SW 1271 (cell line): ENCODE results near the gene CCSER1.
"Not testable (repeated sequence)": the region's sequence is repeated elsewhere in the genome, so short reads cannot be mapped to it uniquely, and the experiment has no call there.

Source experiments
- DNase-seq, 2 experiments: peaks; one replicate each; lab custom pipeline; 2025; lab: John Stamatoyannopoulos, UW

CCSER1 gene

DNA sequence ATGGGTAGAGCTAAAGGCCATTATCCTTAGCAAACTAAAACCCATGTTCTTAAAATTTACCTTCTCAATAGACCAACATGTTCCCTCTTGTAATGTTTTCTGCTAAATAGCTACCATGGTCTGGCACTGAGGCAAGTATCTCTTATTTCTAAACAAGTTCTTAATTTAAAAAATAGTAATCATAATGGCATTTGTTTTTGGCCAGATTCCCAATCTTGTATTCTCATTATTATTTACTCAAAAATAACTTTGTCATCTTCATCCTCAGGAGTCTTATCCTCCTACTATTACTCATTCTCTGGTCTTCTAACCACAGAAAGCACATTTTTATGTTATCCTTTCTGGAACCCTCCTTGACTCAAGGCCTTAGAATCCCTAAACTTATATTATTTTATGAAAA is 931.2 kb downstream of the CCSER1 start:
- DNase-seq: no peak

DNA sequence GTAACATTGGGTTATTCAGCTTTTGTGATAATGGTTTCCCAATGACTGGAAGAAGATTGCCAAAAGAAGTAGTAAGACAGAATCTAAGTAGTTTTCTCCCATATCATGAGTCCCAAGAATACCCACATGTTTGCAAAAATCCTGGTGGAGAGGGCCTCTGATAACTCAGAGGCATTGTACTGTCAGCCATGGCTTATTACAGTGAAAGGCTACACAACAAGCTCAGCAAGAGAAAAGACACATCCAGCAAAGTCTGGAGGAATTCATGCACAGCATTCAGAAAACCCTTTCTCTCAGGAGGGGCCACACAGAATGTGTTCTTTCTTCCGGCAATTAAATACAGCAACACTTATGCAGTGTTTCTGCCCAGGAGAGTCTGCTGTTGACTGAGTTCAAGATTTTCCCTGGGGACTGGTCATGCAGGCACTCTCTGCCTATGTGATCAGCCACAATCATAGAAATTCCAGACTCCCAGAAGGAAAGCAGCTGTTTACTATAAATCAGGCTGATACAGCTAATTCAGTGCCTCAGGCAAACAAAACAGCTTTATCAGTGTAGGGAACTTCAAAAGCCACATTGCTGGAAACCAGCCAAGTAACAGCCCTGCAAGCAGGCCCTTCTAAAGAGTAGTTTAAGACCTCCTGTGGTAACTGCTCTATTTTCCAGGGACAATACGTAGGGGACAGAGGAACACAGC is 937.1 kb downstream of the CCSER1 start:
- DNase-seq: no peak

DNA sequence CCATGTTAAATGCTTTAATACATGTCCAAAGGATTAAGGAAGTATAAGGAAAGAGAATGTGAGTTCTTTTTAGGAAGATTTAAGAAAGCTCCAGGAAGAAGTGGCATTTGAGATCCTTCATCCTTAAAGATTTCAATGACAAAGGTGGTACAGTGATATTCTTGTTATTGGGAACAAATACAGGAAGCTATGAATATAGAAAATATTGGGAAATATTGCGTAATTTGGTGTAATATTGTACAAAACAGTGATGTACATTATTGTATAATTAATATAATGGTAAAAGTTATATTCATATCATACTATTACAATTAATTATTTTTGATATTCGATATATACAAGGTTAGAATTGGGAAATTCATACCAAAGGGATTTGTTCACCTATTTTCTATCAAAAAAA is 937.9 kb downstream of the CCSER1 start:
- no peak for DNase-seq

DNA sequence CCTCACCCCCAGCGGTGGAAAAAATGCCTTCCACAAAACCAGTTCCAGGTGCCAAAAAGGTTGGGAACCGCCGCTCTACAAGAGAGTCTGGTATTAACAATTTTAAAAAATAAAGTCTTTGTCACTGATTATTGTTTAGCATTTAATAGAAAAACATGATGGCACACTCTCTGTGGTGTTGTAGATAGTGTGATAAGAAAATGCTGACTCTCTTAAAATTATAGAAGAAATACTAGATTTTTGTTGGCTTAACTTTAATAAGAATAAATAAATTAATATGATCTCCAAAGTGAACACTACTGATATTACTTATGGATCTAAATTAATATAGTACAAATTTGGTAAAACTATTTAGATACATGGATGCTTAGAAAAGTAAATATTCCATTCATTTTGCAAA is 943.5 kb downstream of the CCSER1 start:
- DNase-seq: no peak

DNA sequence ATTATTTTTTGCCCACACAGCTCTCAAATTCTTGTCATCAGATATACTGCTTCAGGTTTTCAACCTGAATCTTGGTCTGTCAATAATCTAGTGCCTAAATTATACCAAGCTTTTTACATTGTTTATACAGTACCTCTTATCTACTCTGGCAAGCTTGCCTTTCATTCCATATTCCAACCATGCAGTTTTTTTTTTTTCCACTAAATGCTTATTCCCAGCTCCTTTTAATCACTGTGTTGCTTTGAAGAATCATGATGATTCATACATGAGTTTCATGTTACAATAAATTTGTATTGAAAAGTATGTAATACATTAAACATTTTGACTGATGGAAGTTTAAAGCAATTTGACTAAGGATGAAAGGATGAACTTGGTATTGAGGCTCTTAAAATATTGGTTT is 949.0 kb downstream of the CCSER1 start:
- DNase-seq: no peak

DNA sequence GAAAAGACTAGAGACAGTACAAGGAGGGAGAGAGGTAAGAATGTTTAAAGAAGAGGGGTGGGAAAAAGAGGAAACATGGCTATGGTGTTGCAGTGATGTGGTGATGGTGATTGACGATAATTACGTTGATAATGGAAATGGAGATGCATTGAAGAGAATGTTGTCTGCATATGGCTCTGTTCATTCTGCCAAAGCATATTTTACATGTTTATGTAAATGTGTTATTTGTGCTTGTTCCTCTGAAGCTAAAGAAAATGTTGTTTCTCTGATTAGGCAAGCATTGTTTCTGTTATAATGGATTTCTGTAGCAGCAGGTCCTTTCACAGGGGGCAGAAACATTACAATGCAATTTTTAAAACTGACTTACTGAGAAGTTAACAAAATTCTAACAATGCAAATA is 958.8 kb downstream of the CCSER1 start:
- no peak for DNase-seq

DNA sequence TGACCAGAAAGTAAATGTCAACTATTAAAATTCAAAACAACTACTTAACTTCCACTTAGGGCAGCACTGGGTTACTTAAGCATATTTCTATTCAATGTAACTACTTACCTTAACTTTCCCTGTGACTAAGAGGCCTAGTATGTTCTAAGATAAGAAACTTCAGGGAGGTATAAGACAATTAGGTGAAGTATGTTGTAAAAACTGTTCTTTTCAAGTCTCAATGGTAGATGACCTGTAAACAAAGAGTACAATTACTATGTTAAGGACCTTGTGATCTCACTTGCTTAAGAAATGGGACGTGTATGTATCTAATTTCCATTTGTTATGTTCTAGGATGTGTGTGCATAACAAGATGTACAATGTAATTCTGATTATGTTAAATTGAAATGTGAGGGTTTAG is 960.5 kb downstream of the CCSER1 start:
- DNase-seq: no peak

DNA sequence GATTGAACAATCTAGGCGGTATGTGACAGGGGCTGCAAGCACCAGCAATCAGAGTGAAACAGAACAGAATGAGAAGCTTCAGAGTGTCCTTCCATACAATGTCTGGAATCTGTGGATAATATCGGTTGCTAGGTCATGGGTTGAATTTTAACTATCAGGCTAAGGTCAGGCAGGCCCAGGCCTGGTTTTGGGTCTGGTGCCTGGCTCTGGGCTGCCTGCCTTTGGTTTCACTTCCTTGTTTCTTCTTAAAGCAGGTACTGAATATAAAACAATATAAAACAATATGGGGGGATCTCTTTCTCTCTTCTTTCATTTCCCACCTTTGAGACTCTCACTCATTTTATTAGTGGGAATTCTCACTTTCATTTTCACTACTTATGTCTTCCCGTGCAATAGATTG is 962.0 kb downstream of the CCSER1 start:
- no peak for DNase-seq

DNA sequence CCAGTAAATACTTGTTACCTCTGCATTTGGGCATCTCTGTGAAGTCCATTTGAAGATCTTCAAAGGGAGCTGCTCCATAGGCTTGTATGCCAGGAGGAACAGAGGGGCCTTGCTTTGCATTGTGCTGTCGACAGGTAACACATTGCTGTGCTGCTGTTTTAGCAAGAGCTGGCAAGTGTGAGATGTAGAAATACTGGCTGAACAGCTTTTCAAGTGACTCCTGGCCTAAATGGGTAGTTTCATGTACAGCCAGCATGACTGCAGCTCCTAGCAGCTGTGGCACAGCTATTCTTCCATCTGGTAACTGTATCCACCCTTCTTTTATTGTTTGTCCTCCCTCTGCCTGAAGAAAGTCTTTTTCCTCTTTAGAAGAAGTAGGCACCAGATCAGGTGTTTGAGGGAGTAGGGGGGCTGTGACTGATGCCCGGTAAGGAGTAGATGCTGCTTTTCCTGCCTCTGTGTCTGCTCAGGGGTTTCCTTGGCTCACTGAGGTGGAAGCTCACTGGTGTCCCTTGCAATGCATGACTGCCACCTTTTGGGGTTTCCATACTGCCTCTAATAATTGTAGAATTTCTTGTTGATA is 965.3 kb downstream of the CCSER1 start:
- DNase-seq: no peak

DNA sequence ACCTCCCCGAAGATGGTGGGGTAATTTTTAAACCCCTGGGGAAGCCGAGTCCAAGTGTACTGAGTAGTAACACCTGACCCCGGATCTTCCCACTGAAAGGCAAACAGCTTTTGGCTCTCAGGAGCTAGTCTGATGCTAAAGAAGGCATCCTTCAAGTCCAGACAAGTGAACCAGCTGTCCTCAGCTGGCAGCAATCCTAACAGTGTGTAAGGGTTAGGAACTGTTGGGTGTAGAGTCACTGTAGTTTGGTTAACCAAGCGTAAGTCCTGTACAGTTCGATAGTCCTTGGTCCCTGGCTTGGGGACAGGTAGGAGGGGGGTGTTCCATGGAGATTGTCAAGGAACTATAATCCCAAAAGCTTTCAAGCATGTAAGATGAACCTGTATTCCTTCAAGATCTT is 967.0 kb downstream of the CCSER1 start:
- not testable (repeated sequence) for DNase-seq

DNA sequence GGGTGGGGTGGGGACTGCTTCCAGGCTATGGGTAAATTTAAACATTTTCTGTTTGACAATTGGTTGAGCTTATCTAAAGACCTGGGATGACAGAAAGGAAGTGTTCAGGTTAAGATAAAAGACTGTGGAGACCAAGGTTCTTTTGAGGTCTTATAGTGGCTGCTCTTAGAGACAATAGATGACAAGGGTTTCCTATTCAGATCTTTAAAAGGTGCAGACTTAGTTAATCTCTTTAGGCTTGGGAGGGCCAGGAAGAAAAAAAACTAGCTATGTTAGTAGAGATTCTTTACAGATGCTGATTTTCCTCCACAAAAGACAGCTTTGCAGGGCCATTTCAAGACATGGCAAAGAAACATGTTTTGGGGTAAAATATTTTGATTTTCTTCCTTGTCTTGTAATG is 972.5 kb downstream of the CCSER1 start:
- no peak for DNase-seq

DNA sequence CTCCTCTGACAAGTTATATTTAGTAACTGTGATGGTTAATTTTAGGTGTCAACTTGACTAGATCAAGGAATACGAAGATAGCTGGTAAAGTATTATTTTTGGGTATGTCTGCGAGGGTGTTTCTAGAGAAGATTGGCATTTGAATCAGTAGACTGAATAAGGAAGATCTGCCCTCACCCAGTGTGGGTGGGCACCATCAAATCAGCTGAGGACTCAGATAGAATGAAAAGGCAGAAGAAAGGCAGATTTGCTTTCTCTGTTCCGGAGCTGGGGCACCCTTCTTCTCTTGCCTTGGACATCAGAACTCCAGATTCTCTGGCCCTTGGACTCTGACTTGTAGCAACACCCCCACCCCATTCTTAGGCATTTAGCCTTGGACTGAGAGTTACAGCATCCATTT is 981.6 kb downstream of the CCSER1 start:
- no peak for DNase-seq

DNA sequence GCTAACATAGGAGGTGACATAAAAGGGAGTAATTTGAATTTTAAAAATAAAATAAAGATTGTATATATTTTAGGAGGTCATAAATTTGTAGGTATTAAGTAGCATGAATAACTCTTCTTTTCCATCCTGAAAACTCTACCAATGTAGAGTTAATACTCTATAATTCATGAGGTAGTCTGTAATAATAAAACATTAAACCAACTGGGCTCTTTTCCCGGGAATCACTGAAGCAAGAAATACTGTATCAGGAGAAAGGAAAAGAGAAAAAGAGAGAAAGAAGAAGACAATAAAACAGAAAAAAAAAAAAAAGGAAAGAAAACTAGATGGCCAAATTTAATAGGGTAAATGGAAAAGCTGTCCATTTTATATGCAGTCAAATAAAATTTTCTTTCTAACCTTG is 984.4 kb downstream of the CCSER1 start:
- DNase-seq: no peak

DNA sequence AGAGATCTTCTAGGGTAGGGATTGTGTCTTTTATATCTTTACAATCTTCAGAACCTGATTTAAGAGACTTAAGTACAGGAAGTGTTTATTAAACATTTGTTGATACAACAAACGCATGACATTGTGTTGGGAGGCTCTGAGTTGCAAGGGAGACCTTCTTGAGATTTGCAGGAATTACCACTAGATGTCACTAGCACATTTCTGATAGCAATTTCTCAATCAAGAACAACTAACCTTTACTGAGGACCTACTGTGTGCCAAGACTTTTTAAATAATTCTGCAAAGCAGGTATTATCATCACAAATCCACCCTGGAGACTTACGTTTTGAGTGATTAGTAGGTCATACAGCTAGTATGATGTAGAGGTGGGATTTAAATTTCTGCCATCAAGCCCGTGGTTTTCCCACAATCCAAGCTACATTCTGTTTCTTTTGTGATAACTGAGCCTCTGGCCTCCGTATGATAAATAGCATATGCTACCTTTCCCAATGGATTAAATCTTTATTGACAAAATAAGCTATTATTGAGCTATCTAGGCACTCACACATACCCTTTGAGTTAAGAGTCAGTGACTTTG is 986.0 kb downstream of the CCSER1 start:
- peak in 1 of 2 experiments; percentile 12 for DNase-seq

DNA sequence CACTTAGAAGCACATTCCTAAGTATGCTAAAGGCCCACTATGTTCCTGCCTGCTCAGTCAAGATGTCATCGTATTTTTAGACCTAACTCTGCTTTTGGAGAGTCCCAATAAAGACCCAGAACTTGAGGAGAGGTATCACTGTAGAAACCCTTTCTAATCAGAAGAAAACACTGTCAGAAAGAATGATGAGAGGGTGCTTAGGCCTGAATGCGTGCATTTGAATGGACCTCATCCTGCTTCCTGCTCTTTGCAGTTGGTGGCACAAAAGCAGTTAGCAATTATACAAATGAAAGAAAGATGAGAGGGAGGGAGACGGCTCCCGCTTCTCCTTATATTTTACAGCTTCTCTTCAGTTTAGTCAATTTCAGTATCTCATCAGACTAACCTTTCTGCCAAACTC is 987.2 kb downstream of the CCSER1 start:
- DNase-seq: no peak

DNA sequence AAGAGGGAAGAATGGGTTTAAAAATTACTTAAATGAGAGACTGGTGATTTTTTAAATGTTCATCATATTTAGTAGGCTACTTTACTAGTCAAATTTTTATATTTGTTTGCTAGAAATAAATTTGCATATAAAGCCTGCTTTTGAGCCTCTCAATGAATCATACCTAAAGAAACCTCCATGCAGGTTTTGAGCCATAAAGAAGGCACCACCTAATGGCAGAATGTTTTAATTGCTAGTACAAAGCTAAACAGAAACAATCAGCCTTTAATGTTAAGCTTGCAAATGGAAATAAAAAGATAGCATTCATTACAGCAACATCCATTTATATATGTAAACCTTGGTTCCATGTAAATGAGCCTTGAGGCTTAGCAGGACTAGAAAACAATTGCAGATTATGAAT is 989.7 kb downstream of the CCSER1 start:
- peak in 1 of 2 experiments; percentile 7 for DNase-seq

DNA sequence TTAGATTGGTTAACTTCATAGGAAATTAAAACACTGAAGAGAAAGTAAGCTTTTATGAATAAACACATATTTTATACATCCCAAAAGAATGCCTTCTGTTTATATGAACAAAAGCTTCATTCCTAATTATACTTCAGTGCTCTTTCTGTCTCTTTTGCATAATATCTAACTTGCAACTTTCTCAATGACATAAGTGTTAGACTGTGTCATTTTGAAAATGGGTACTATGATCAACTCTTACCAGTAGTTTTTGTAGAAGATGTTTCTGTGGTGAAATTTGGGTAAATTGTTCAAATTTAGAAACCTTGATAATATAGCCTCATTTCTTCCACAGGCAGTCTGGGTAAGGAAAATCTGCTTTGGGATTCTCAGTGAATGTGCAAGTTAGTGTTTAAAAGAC is 991.4 kb downstream of the CCSER1 start:
- DNase-seq: no peak

DNA sequence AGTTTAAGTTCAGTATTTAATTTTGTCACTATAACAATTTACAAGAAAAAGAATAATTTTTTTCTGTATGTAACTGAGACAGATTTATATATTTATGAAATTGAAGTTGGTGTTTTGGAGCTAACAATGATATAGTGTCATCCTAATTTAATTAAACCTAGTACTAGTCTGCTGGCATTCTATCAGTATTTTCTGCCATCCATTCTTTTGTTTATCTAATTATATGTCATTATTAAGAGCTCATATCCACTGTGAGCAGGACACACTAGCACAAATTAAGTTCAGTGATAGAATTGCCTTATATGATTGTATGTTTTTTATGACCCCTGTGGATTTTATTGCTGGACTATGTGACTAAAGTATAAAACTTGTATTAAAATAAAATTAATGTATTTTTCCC is 996.5 kb downstream of the CCSER1 start:
- DNase-seq: no peak

DNA sequence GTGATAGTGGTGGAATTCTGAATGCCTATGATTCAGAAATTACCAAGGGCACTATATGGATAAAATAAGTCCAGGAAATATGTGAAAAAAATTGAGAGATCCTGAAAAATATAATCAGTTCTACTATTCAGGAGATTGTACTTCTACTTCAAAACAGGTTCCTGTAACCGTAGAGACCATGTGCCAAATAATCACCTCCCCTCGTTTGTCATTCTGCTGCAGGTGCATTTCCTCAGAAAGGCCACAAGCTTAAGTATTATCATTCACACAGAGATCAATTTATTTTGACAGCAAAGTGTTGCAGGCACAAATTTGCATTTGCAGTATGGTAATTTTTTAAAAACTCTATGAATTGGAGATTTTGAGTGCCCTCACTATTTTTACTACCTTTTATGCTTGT is 1000.0 kb downstream of the CCSER1 start:
- DNase-seq: no peak

DNA sequence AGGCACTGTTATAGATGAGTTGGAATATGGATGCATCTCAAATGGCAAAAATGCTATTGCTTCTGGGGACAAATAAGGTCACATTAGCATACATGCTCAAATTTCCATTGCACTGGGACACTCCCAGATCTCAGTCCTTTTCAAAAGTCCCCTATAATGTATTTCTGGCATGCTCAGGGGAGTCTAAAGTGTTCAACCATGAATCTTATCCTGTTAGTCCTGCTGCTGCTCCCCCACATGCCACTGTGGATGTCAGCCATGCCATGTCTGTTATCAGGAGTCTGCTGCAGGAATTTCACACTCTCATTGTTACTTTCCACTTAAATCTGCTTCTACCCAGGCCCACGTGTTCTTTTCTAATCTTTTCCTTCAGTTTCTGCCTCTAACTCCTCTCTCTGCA is 1000.6 kb downstream of the CCSER1 start:
- no peak for DNase-seq

DNA sequence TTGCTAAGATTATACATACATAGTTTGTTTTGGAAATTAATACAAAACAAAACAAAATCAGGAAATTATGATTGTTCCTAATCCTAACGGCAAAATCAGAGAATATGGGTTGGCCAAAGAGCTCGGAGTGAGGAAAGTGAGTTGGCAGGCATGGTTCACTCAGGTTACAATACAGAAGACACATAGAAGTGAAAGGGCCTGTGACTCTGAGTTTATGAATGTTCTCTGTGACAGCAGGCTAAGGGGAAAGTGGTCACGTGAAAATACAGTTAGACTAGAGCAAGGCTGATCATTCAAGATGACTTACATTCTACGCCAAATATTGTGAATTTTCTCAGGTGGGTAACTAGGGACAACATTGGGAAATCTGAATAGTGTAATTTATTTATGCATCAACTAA is 1001.3 kb downstream of the CCSER1 start:
- DNase-seq: no peak

DNA sequence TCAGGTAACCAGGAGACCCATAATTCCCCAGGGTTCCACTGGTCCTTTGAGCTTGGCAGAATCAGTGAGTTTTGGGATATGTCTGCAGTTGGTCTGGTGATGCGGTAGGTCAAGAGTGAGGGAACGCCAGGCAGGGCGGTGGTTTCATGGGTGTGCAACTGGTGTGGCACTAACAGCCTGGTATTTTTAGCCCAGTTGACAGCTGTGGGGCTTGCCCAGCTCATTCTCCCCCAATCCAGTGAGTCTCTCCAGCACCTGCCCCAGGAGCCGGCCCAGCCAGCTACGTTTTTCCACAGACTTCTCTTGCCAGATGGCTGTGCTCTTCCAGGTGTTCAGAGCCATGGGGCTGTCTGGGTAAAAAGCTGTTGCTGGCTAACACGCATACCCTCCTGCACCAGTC is 1019.9 kb downstream of the CCSER1 start:
- no peak for DNase-seq

DNA sequence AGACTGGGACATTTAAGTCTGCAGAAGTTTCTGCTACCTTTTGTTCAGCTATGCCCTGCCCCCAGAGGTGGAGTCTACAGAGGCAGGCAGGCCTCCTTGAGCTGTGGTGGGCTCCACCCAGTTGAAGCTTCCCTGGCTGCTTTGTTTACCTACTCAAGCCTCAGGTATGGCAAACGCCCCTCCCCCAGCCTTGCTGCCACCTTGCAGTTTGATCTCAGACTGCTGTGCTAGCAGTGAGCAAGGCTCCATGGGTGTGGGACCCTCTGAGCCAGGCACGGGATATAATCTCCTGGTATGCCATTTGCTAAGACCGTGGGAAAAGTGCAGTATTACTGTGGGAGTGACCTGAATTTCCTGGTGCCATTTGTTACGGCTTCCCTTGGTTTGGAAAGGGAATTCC is 1026.8 kb downstream of the CCSER1 start:
- DNase-seq: not testable (repeated sequence)
